Measurements from ENCODE around the gene TCF7L2. TPM values are rescaled to one million over a fixed set of nuclear protein-coding genes. Genes with fewer than 3 reads are reported as not detected.

TCF7L2 gene
- total RNA-seq, 2 experiments from 2014 or later, result 2.0 to 2.1 TPM

DNA sequence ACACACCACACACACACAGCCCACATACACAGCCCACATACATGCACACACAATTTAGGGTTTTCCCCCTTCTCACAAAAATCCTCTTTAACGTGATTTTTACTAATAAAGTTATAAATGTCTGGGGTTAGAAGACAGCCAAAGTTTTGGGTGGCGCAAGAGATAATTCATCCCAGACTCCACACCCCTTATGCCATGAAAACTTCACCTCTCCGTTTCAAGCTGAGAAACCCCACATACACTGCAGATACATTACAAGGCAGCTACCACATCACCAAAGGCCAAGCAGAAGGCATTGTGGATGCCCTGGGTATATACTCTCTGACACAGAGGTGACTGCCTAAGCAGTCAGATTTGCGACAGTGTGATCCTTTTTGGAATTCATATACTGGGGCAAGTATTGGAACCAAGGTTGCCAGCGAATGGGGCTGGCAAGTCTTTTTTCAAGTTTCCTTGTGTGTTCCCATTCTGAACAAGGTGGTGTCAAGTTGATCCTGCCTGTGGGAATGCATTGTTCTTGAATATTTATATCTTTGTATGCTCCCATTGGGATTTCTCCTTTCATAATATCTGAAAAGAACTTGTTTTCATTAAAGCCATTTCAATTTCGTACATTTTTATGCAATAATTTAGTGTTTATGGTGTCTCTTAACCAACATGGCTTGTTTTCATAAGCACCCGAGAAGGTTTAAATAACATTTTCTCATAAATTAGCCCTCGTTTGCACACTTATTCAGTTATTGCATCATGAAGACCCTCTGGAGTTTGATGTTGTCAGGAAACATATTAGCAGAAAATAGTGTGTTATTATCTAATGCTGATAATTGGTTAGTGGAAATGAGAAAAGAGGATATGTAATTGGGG is 130.2 kb downstream of the TCF7L2 start:
- Mint-ChIP-seq H3K27ac (no peak overlapping the region), H3K36me3 (ENCODE audit: low read depth) (no peaks in the 10 kb centered on the region), H3K4me1 (ENCODE audit: low read depth) (no peaks in the 10 kb centered on the region), H3K27me3 (ENCODE audit: low read depth) (no peaks in the 10 kb centered on the region), H3K4me3 (no peak overlapping the region), H3K9me3 (no peaks in the 10 kb centered on the region)
- no peak for DNase-seq
- CTCF ChIA-PET, result no interaction called here
- intact Hi-C loops (cut with micrococcal nuclease), result no loop called here

DNA sequence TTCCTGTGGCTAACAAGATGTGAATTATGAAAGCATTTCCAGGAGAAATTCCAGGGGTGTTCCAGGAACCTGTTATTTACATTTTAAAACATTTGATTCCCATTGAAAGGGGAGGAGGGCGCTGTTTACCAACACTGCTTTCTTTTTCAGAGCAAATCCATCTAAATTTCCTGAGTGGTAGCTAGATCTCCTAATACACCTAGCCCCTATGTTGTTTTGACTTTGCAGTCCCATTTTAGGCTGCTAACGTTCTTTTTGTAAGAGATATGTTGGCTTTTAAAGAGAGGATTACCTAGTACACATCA is 130.8 kb downstream of the TCF7L2 start:
- no peak overlapping the region for H3K27ac Mint-ChIP-seq
- no peaks in the 10 kb centered on the region for H3K9me3 Mint-ChIP-seq
- no peaks in the 10 kb centered on the region for H3K36me3 Mint-ChIP-seq (ENCODE audit: low read depth)
- intact Hi-C loops (cut with micrococcal nuclease), result no loop called here
- DNase-seq, result no peak
- no peaks in the 10 kb centered on the region for H3K27me3 Mint-ChIP-seq (ENCODE audit: low read depth)
- CTCF ChIA-PET, result no interaction called here
- no peak overlapping the region for H3K4me3 Mint-ChIP-seq
- no peaks in the 10 kb centered on the region for H3K4me1 Mint-ChIP-seq (ENCODE audit: low read depth)

- Mint-ChIP-seq H3K27ac (no peak overlapping the region), H3K4me1 (ENCODE audit: low read depth) (no peaks in the 10 kb centered on the region), H3K9me3 (no peaks in the 10 kb centered on the region), H3K4me3 (no peak overlapping the region), H3K27me3 (ENCODE audit: low read depth) (no peaks in the 10 kb centered on the region), H3K36me3 (ENCODE audit: low read depth) (no peaks in the 10 kb centered on the region)
- intact Hi-C loops (cut with micrococcal nuclease), result no loop called here
- CTCF ChIA-PET, result no interaction called here
- no peak for DNase-seq
Observed at GRCh38 chr10:113084031-113084430, 134.0 kb downstream of the TCF7L2 start.

DNA sequence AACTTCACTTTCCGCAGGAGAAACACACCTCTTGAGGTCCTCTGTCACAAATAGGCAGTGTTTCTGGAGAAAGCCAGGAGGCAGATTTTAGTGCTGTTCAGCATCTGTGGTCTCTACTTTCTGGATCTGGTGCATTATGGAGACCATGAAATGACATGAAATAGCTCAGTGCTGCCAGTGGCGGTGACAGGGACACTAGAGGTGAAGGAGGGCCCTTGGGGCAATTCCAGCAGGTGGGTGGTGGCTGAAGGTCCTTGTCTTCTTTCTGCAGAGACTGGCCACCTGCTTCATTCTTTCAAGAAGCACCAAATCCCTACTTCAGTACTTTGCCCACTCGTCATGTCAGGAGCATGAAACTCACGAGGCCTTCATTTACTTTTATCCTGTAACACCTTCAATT is 135.7 kb downstream of the TCF7L2 start:
- Mint-ChIP-seq H3K4me3 (no peak overlapping the region), H3K9me3 (no peaks in the 10 kb centered on the region), H3K4me1 (ENCODE audit: low read depth) (no peaks in the 10 kb centered on the region), H3K36me3 (ENCODE audit: low read depth) (no peaks in the 10 kb centered on the region), H3K27ac (no peak overlapping the region), H3K27me3 (ENCODE audit: low read depth) (no peaks in the 10 kb centered on the region)
- CTCF ChIA-PET, result no interaction called here
- DNase-seq, result no peak
- intact Hi-C loops (cut with micrococcal nuclease), result no loop called here

DNA sequence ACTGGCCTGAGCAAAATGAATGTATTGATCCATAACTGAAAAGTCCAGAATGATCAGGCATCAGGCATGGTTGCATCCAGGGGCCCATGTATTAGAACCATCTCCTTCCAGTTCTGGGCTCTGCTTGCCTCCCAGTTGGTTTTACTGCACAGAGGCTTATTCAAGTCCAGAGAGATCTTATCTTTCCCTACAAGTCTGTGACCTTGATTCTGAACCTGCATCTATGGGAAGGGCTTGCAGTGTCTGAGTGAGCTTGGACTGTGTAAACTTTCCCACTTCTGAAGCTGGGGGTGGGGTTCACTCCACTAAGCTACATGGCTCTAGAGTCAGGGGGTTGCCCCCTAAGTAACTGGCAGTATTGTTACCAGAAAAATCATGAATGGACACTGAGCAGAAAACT is 136.2 kb downstream of the TCF7L2 start:
- Mint-ChIP-seq H3K27me3 (ENCODE audit: low read depth) (no peaks in the 10 kb centered on the region), H3K27ac (no peak overlapping the region), H3K36me3 (ENCODE audit: low read depth) (no peaks in the 10 kb centered on the region), H3K4me1 (ENCODE audit: low read depth) (no peaks in the 10 kb centered on the region), H3K4me3 (no peak overlapping the region), H3K9me3 (no peaks in the 10 kb centered on the region)
- intact Hi-C loops (cut with micrococcal nuclease), result no loop called here
- DNase-seq, result no peak
- CTCF ChIA-PET, result no interaction called here

DNA sequence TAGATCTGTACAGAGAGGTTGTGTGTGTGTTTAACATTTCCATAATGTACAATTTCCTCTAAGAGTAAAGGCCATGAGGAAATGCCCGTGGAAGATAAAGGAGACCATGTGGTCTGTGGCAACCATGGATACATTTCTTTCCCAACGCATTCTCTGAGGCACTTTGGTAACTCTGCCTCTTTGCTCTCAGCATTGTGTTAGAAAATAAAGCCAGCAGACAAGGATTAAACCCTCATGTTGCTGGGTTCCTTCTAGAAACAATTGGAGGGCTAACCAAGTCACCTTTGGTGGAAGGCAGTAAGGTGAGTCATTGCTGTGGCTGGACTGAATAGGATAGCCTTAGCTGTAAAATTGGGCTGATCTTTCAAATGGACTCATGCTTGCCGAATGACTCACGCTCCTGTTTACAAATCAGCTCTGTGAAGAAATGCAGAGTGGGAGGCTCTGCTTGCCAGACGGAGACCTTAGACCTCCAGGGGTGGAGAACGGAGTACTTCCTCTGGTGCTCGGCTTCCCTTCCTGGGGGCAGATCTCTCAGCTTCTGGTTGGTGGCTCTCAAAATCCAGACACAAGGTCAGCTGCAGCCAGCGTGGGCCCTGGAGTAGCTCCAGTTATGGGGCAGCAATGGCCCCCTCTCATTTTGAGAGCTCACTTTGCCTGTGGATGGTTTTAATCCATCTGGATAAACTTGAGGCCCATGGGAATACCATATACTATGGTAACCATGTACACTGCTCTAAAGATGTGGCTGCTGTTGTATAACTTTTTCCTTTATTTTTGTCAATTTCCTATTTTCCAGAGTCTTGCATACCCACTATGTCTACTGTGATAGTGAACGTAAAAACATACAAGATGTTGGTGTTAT is 137.3 kb downstream of the TCF7L2 start:
- no peak overlapping the region for H3K27ac Mint-ChIP-seq
- H3K9me3 Mint-ChIP-seq, result no peaks in the 10 kb centered on the region
- no peaks in the 10 kb centered on the region for H3K36me3 Mint-ChIP-seq (ENCODE audit: low read depth)
- intact Hi-C loops (cut with micrococcal nuclease), result no loop called here
- no peak overlapping the region for H3K4me3 Mint-ChIP-seq
- H3K27me3 Mint-ChIP-seq (ENCODE audit: low read depth), result no peaks in the 10 kb centered on the region
- no peaks in the 10 kb centered on the region for H3K4me1 Mint-ChIP-seq (ENCODE audit: low read depth)
- no peak for DNase-seq
- CTCF ChIA-PET, result interaction anchor here (0.7 kb wide), 1 partner anchor 191 kb away, joined by 3 read pairs; no protein-coding TSS in a partner anchor

- H3K27me3 Mint-ChIP-seq (ENCODE audit: low read depth), result no peaks in the 10 kb centered on the region
- H3K36me3 Mint-ChIP-seq (ENCODE audit: low read depth), result no peaks in the 10 kb centered on the region
- no peaks in the 10 kb centered on the region for H3K9me3 Mint-ChIP-seq
- intact Hi-C loops (cut with micrococcal nuclease), result no loop called here
- H3K4me3 Mint-ChIP-seq, result no peak overlapping the region
- CTCF ChIA-PET, result interaction anchor here (0.7 kb wide), 1 partner anchor 192 kb away, joined by 3 read pairs; no protein-coding TSS in a partner anchor
- no peak overlapping the region for H3K27ac Mint-ChIP-seq
- peaks cover 3% of the 10 kb centered on the region for H3K4me1 Mint-ChIP-seq (ENCODE audit: low read depth)
- DNase-seq, result no peak
Observed at GRCh38 chr10:113088194-113088593, 138.1 kb downstream of the TCF7L2 start.

GRCh38 chr10:113089551-113089950 is 139.5 kb downstream of the TCF7L2 start:
- H3K27ac Mint-ChIP-seq, result no peak overlapping the region
- H3K4me1 Mint-ChIP-seq (ENCODE audit: low read depth), result peaks cover 16% of the 10 kb centered on the region
- H3K9me3 Mint-ChIP-seq, result peaks cover 3% of the 10 kb centered on the region
- H3K36me3 Mint-ChIP-seq (ENCODE audit: low read depth), result peaks cover 2% of the 10 kb centered on the region
- no peak overlapping the region for H3K4me3 Mint-ChIP-seq
- H3K27me3 Mint-ChIP-seq (ENCODE audit: low read depth), result no peaks in the 10 kb centered on the region
- intact Hi-C loops (cut with micrococcal nuclease), result no loop called here
- no peak for DNase-seq
- CTCF ChIA-PET, result no interaction called here

- H3K27me3 Mint-ChIP-seq (ENCODE audit: low read depth), result no peaks in the 10 kb centered on the region
- H3K27ac Mint-ChIP-seq, result no peak overlapping the region
- intact Hi-C loops (cut with micrococcal nuclease), result loop anchor here (5.0 kb wide), 1 partner anchor 560 kb away; no protein-coding TSS in a partner anchor
- no peak for DNase-seq
- H3K4me3 Mint-ChIP-seq, result no peak overlapping the region
- CTCF ChIA-PET, result interaction anchor here (0.6 kb wide), 1 partner anchor 471 kb away, joined by 3 read pairs; no protein-coding TSS in a partner anchor
- peaks cover 2% of the 10 kb centered on the region for H3K36me3 Mint-ChIP-seq (ENCODE audit: low read depth)
- H3K9me3 Mint-ChIP-seq, result peaks cover 3% of the 10 kb centered on the region
- H3K4me1 Mint-ChIP-seq (ENCODE audit: low read depth), result peaks cover 23% of the 10 kb centered on the region
Observed at GRCh38 chr10:113091920-113092319, 141.9 kb downstream of the TCF7L2 start.

- Mint-ChIP-seq H3K9me3 (peaks cover 3% of the 10 kb centered on the region), H3K27ac (peak overlapping the region; percentile 4)
Observed at GRCh38 chr10:113093188-113094113, 143.4 kb downstream of the TCF7L2 start.

DNA sequence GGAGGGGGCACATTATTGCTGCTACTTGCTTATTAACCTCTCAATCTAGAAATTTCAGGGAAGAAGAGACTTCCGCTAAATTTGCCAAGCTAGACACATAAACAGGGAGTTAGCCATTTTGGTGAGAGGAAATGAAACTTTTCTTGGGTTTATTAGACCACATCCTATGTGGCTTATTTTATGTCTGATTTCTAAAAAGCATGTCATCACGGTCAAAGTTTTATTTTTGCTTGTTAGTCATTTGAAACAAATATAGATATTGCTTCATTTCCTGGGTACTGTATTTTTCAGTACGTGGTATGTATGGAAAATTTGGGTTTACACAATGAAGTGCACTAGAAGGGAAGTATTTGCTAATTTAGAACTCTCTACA is 144.1 kb downstream of the TCF7L2 start:
- intact Hi-C loops (cut with micrococcal nuclease), result loop anchor here (1.0 to 5.0 kb wide), 4 partner anchors 108 to 562 kb away; no protein-coding TSS in a partner anchor

More at GRCh38 chr10:113093188-113094113, 143.4 kb downstream of the TCF7L2 start:
- CTCF ChIA-PET, result interaction anchor here (0.6 kb wide), 1 partner anchor 62 kb away, joined by 3 read pairs; no protein-coding TSS in a partner anchor
- DNase-seq, result no peak
- Mint-ChIP-seq H3K4me1 (ENCODE audit: low read depth) (peaks cover 23% of the 10 kb centered on the region), H3K4me3 (no peak overlapping the region), H3K36me3 (ENCODE audit: low read depth) (peaks cover 2% of the 10 kb centered on the region), H3K27me3 (ENCODE audit: low read depth) (no peaks in the 10 kb centered on the region)
- intact Hi-C loops (cut with micrococcal nuclease), result loop anchor here (1.0 to 5.0 kb wide), 4 partner anchors 107 to 561 kb away; no protein-coding TSS in a partner anchor

More for the DNA sequence above, 144.1 kb downstream of the TCF7L2 start:
- peaks cover 3% of the 10 kb centered on the region for H3K9me3 Mint-ChIP-seq
- peak overlapping the region; percentile 4 for H3K27ac Mint-ChIP-seq
- peaks cover 23% of the 10 kb centered on the region for H3K4me1 Mint-ChIP-seq (ENCODE audit: low read depth)
- no peaks in the 10 kb centered on the region for H3K27me3 Mint-ChIP-seq (ENCODE audit: low read depth)
- peaks cover 2% of the 10 kb centered on the region for H3K36me3 Mint-ChIP-seq (ENCODE audit: low read depth)
- no peak for DNase-seq
- no peak overlapping the region for H3K4me3 Mint-ChIP-seq
- CTCF ChIA-PET, result interaction anchor here (0.6 kb wide), 2 partner anchors 30 to 31 kb away, joined by 3 read pairs; no protein-coding TSS in a partner anchor

Data from activated naive CD4-positive, alpha-beta T cell treated with anti-CD3 and anti-CD28 coated beads for 36 hours (primary cell).